ENCODE data around the gene MIB2.

Gene MIB2

GRCh38 chr1:1604374-1605033 is 10.8 kb upstream of the MIB2 start:
- H3K36me3 ChIP-seq: no peaks in the 10 kb centered on the region
- H3K27ac ChIP-seq: no peak overlapping the region
- H3K4me3 ChIP-seq (ENCODE audit: low read depth, low read length): no peak overlapping the region
- H3K27me3 ChIP-seq (ENCODE audit: insufficient read depth, low read depth, severe bottlenecking): no peaks in the 10 kb centered on the region
- no peak for TF ChIP-seq CTCF (IDR thresholded peaks at IDR 0.05; ENCODE audit: low read depth, low read length)
- DNase-seq: no peak
- H3K9me3 ChIP-seq (ENCODE audit: severe bottlenecking): no peaks in the 10 kb centered on the region

DNA sequence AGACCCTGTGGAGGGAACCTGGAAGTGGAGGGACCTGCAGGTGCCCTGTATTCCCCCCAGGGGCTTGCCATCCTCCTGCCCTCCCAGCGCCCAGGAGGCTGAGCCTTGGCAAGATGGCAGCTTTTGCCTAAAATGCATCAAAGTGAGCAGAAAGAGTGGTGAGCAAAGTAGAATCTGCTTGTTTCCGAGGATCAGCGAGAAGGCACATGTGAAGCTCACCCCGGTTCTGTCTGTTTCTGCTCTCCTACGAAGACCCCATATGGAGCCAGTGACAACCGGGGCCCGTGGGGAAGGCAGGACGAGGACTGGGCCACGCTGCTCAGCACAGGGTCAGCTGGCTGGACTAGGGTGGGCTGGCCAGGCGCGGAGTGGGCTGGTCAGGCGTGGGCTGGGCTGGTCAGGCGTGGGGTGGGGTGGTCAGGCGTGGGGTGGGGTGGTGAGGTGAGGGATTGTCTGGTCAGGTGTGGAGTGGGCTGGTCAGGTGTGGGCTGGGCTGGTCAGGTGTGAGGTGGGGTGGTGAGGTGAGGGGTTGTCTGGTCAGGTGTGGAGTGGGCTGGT is 10.2 kb upstream of the MIB2 start:
- no peak for DNase-seq
- no peak for TF ChIP-seq CTCF (IDR thresholded peaks at IDR 0.05; ENCODE audit: low read depth, low read length)
- no peak overlapping the region for H3K4me3 ChIP-seq (ENCODE audit: low read depth, low read length)

DNA sequence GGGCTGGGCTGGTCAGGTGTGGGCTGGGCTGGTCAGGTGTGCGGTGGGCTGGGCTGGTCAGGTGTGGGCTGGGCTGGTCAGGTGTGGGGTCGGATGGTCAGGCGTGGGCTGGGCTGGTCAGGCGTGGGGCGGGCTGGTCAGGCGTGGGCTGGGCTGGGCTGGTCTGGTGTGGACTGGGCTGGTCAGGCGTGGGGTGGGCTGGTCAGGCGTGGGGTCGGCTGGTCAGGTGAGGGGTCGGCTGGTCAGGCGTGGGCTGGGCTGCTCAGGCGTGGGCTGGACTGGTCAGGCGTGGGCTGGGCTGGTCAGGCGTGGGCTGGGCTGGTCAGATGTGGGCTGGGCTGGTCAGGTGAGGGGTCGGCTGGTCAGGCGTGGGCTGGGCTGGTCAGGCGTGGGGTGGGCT is 9.6 kb upstream of the MIB2 start:
- DNase-seq: no peak
- H3K36me3 ChIP-seq: no peaks in the 10 kb centered on the region
- no peak overlapping the region for H3K4me3 ChIP-seq (ENCODE audit: low read depth, low read length)
- TF ChIP-seq CTCF (IDR thresholded peaks at IDR 0.05; ENCODE audit: low read depth, low read length): no peak
- no peak overlapping the region for H3K27ac ChIP-seq
- no peaks in the 10 kb centered on the region for H3K27me3 ChIP-seq (ENCODE audit: insufficient read depth, low read depth, severe bottlenecking)
- H3K9me3 ChIP-seq (ENCODE audit: severe bottlenecking): no peaks in the 10 kb centered on the region

More for the DNA sequence above, 10.2 kb upstream of the MIB2 start:
- no peaks in the 10 kb centered on the region for H3K36me3 ChIP-seq
- no peaks in the 10 kb centered on the region for H3K27me3 ChIP-seq (ENCODE audit: insufficient read depth, low read depth, severe bottlenecking)
- no peak overlapping the region for H3K27ac ChIP-seq
- H3K9me3 ChIP-seq (ENCODE audit: severe bottlenecking): no peaks in the 10 kb centered on the region

DNA sequence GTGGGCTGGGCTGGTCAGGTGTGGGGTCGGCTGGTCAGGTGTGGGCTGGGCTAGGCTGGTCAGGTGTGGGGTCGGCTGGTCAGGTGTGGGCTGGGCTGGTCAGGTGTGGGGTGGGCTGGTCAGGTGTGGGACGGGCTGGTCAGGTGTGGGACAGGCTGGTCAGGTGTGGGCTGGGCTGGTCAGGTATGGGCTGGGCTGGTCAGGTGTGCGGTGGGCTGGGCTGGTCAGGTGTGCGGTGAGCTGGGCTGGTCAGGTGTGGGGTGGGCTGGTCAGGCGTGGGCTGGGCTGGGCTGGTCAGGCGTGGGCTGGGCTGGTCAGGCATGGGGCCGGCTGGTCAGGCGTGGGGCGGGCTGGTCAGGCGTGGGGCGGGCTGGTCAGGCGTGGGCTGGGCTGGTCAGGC is 9.1 kb upstream of the MIB2 start:
- Histone ChIP-seq H3K27ac (no peak overlapping the region), H3K4me3 (ENCODE audit: low read depth, low read length) (no peak overlapping the region), H3K9me3 (ENCODE audit: severe bottlenecking) (no peaks in the 10 kb centered on the region), H3K36me3 (no peaks in the 10 kb centered on the region), H3K27me3 (ENCODE audit: insufficient read depth, low read depth, severe bottlenecking) (no peaks in the 10 kb centered on the region)
- TF ChIP-seq CTCF (IDR thresholded peaks at IDR 0.05; ENCODE audit: low read depth, low read length): no peak
- DNase-seq: no peak

DNA sequence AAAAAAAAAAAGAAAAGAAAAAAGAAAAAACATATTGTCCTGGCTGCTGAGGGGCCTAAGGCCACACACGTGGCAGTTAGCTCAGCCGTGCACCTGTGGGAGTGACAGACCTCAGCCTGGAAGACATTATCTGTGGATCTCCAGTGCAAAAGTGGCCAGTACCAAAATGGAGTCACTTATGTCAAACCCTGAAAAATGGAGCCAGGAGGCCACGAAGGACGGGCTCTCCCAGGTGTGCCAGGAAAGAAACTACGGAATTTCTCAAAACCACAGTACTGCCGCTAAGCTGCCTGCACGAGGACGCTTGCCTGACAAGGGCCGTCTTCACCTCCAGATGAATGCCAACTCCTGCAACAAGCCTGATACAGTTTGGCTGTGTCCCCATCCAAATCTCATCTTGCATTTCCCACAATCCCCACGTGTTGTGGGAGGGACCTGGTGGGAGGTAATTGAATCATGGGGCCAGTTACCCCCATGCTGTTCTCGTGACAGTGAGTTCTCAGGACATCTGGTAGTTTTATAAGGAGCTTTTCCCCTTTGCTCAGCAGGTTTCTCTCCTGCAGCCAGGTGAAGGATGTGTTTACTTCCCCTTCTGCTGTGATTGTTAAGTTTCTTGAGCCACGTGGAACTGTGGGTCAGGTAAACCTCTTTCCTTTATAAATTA is 5.3 kb upstream of the MIB2 start:
- DNase-seq: peak; percentile 48
- no peak overlapping the region for H3K4me3 ChIP-seq (ENCODE audit: low read depth, low read length)
- H3K36me3 ChIP-seq: peaks cover 8% of the 10 kb centered on the region; the same call in 1 of the 2 replicates
- H3K27me3 ChIP-seq (ENCODE audit: insufficient read depth, low read depth, severe bottlenecking): no peaks in the 10 kb centered on the region
- no peak for TF ChIP-seq CTCF (IDR thresholded peaks at IDR 0.05; ENCODE audit: low read depth, low read length)
- H3K9me3 ChIP-seq (ENCODE audit: severe bottlenecking): no peaks in the 10 kb centered on the region
- H3K27ac ChIP-seq: peak overlapping the region; percentile 15
